ENCODE data around the gene LPP.
"Not testable (repeated sequence)": the region's sequence is repeated elsewhere in the genome, so short reads cannot be mapped to it uniquely, and the experiment has no call there.

The LPP gene

GRCh38 chr3:188700501-188700900 is 546.5 kb downstream of the LPP start:
- Histone ChIP-seq H3K27me3 (ENCODE audit: control insufficient read depth, insufficient read depth, low read length) (no peaks in the 10 kb centered on the region), H3K4me1 (ENCODE audit: control insufficient read depth, insufficient read depth, low read length) (no peaks in the 10 kb centered on the region), H3K9me3 (ENCODE audit: control insufficient read depth, insufficient read depth, low read length) (no peaks in the 10 kb centered on the region), H3K4me3 (ENCODE audit: low read depth, low read length) (no peak overlapping the region), H3K9ac (ENCODE audit: low read depth, low read length) (no peak overlapping the region), H3K36me3 (ENCODE audit: control insufficient read depth, insufficient read depth, low read length) (no peaks in the 10 kb centered on the region)

- no peak overlapping the region for H3K9ac ChIP-seq (ENCODE audit: low read depth, low read length)
- no peak overlapping the region for H3K4me3 ChIP-seq (ENCODE audit: low read depth, low read length)
- H3K9me3 ChIP-seq (ENCODE audit: control insufficient read depth, insufficient read depth, low read length), result no peaks in the 10 kb centered on the region
- H3K36me3 ChIP-seq (ENCODE audit: control insufficient read depth, insufficient read depth, low read length), result no peaks in the 10 kb centered on the region
- no peaks in the 10 kb centered on the region for H3K4me1 ChIP-seq (ENCODE audit: control insufficient read depth, insufficient read depth, low read length)
- H3K27me3 ChIP-seq (ENCODE audit: control insufficient read depth, insufficient read depth, low read length), result no peaks in the 10 kb centered on the region
Measured at GRCh38 chr3:188700918-188701317, 547.0 kb downstream of the LPP start.

GRCh38 chr3:188701485-188701969 is 547.6 kb downstream of the LPP start:
- Histone ChIP-seq H3K4me3 (ENCODE audit: low read depth, low read length) (no peak overlapping the region), H3K27me3 (ENCODE audit: control insufficient read depth, insufficient read depth, low read length) (no peaks in the 10 kb centered on the region), H3K9me3 (ENCODE audit: control insufficient read depth, insufficient read depth, low read length) (no peaks in the 10 kb centered on the region), H3K4me1 (ENCODE audit: control insufficient read depth, insufficient read depth, low read length) (no peaks in the 10 kb centered on the region), H3K9ac (ENCODE audit: low read depth, low read length) (no peak overlapping the region), H3K36me3 (ENCODE audit: control insufficient read depth, insufficient read depth, low read length) (no peaks in the 10 kb centered on the region)

- H3K4me3 ChIP-seq (ENCODE audit: low read depth, low read length); H3K27me3 ChIP-seq (ENCODE audit: control insufficient read depth, insufficient read depth, low read length); H3K36me3 ChIP-seq (ENCODE audit: control insufficient read depth, insufficient read depth, low read length); H3K4me1 ChIP-seq (ENCODE audit: control insufficient read depth, insufficient read depth, low read length); H3K9me3 ChIP-seq (ENCODE audit: control insufficient read depth, insufficient read depth, low read length); H3K9ac ChIP-seq (ENCODE audit: low read depth, low read length): not testable (repeated sequence)
Measured at GRCh38 chr3:188702028-188702427, 548.1 kb downstream of the LPP start.

GRCh38 chr3:188706176-188706575 is 552.2 kb downstream of the LPP start:
- no peak overlapping the region for H3K9ac ChIP-seq (ENCODE audit: low read depth, low read length)
- no peaks in the 10 kb centered on the region for H3K4me1 ChIP-seq (ENCODE audit: control insufficient read depth, insufficient read depth, low read length)
- H3K9me3 ChIP-seq (ENCODE audit: control insufficient read depth, insufficient read depth, low read length), result no peaks in the 10 kb centered on the region
- no peak overlapping the region for H3K4me3 ChIP-seq (ENCODE audit: low read depth, low read length)
- no peaks in the 10 kb centered on the region for H3K36me3 ChIP-seq (ENCODE audit: control insufficient read depth, insufficient read depth, low read length)
- H3K27me3 ChIP-seq (ENCODE audit: control insufficient read depth, insufficient read depth, low read length), result no peaks in the 10 kb centered on the region

- no peaks in the 10 kb centered on the region for H3K4me1 ChIP-seq (ENCODE audit: control insufficient read depth, insufficient read depth, low read length)
- H3K27me3 ChIP-seq (ENCODE audit: control insufficient read depth, insufficient read depth, low read length), result no peaks in the 10 kb centered on the region
- no peaks in the 10 kb centered on the region for H3K9me3 ChIP-seq (ENCODE audit: control insufficient read depth, insufficient read depth, low read length)
- no peak overlapping the region for H3K9ac ChIP-seq (ENCODE audit: low read depth, low read length)
- no peak overlapping the region for H3K4me3 ChIP-seq (ENCODE audit: low read depth, low read length)
- no peaks in the 10 kb centered on the region for H3K36me3 ChIP-seq (ENCODE audit: control insufficient read depth, insufficient read depth, low read length)
Measured at GRCh38 chr3:188706599-188706998, 552.6 kb downstream of the LPP start.

GRCh38 chr3:188707381-188708288 is 553.7 kb downstream of the LPP start:
- no peak overlapping the region for H3K4me3 ChIP-seq (ENCODE audit: low read depth, low read length)
- no peaks in the 10 kb centered on the region for H3K4me1 ChIP-seq (ENCODE audit: control insufficient read depth, insufficient read depth, low read length)
- H3K36me3 ChIP-seq (ENCODE audit: control insufficient read depth, insufficient read depth, low read length), result no peaks in the 10 kb centered on the region
- no peaks in the 10 kb centered on the region for H3K27me3 ChIP-seq (ENCODE audit: control insufficient read depth, insufficient read depth, low read length)
- H3K9me3 ChIP-seq (ENCODE audit: control insufficient read depth, insufficient read depth, low read length), result no peaks in the 10 kb centered on the region
- no peak overlapping the region for H3K9ac ChIP-seq (ENCODE audit: low read depth, low read length)

GRCh38 chr3:188711881-188712247 is 557.9 kb downstream of the LPP start:
- Histone ChIP-seq H3K4me3 (ENCODE audit: low read depth, low read length) (no peak overlapping the region), H3K9me3 (ENCODE audit: control insufficient read depth, insufficient read depth, low read length) (no peaks in the 10 kb centered on the region), H3K36me3 (ENCODE audit: control insufficient read depth, insufficient read depth, low read length) (no peaks in the 10 kb centered on the region), H3K27me3 (ENCODE audit: control insufficient read depth, insufficient read depth, low read length) (no peaks in the 10 kb centered on the region), H3K4me1 (ENCODE audit: control insufficient read depth, insufficient read depth, low read length) (no peaks in the 10 kb centered on the region), H3K9ac (ENCODE audit: low read depth, low read length) (no peak overlapping the region)

GRCh38 chr3:188712248-188712924 is 558.4 kb downstream of the LPP start:
- no peaks in the 10 kb centered on the region for H3K4me1 ChIP-seq (ENCODE audit: control insufficient read depth, insufficient read depth, low read length)
- no peak overlapping the region for H3K9ac ChIP-seq (ENCODE audit: low read depth, low read length)
- no peaks in the 10 kb centered on the region for H3K36me3 ChIP-seq (ENCODE audit: control insufficient read depth, insufficient read depth, low read length)
- H3K4me3 ChIP-seq (ENCODE audit: low read depth, low read length), result no peak overlapping the region
- H3K9me3 ChIP-seq (ENCODE audit: control insufficient read depth, insufficient read depth, low read length), result no peaks in the 10 kb centered on the region
- H3K27me3 ChIP-seq (ENCODE audit: control insufficient read depth, insufficient read depth, low read length), result no peaks in the 10 kb centered on the region

- H3K4me1 ChIP-seq (ENCODE audit: control insufficient read depth, insufficient read depth, low read length), result no peaks in the 10 kb centered on the region
- no peak overlapping the region for H3K9ac ChIP-seq (ENCODE audit: low read depth, low read length)
- H3K9me3 ChIP-seq (ENCODE audit: control insufficient read depth, insufficient read depth, low read length), result no peaks in the 10 kb centered on the region
- no peak overlapping the region for H3K4me3 ChIP-seq (ENCODE audit: low read depth, low read length)
- H3K27me3 ChIP-seq (ENCODE audit: control insufficient read depth, insufficient read depth, low read length), result no peaks in the 10 kb centered on the region
- H3K36me3 ChIP-seq (ENCODE audit: control insufficient read depth, insufficient read depth, low read length), result no peaks in the 10 kb centered on the region
Measured at GRCh38 chr3:188712991-188713390, 559.0 kb downstream of the LPP start.

GRCh38 chr3:188719545-188719944 is 565.6 kb downstream of the LPP start:
- Histone ChIP-seq H3K27me3 (ENCODE audit: control insufficient read depth, insufficient read depth, low read length) (no peaks in the 10 kb centered on the region), H3K9me3 (ENCODE audit: control insufficient read depth, insufficient read depth, low read length) (no peaks in the 10 kb centered on the region), H3K4me1 (ENCODE audit: control insufficient read depth, insufficient read depth, low read length) (no peaks in the 10 kb centered on the region), H3K9ac (ENCODE audit: low read depth, low read length) (no peak overlapping the region), H3K36me3 (ENCODE audit: control insufficient read depth, insufficient read depth, low read length) (no peaks in the 10 kb centered on the region), H3K4me3 (ENCODE audit: low read depth, low read length) (no peak overlapping the region)

- Histone ChIP-seq H3K36me3 (ENCODE audit: control insufficient read depth, insufficient read depth, low read length) (no peaks in the 10 kb centered on the region), H3K9me3 (ENCODE audit: control insufficient read depth, insufficient read depth, low read length) (no peaks in the 10 kb centered on the region), H3K4me1 (ENCODE audit: control insufficient read depth, insufficient read depth, low read length) (no peaks in the 10 kb centered on the region), H3K27me3 (ENCODE audit: control insufficient read depth, insufficient read depth, low read length) (no peaks in the 10 kb centered on the region), H3K9ac (ENCODE audit: low read depth, low read length) (no peak overlapping the region), H3K4me3 (ENCODE audit: low read depth, low read length) (no peak overlapping the region)
Measured at GRCh38 chr3:188720215-188720614, 566.3 kb downstream of the LPP start.
